Esophagus squamous epithelium (tissue), 5 donors: Measurements from ENCODE around the gene ADGRG7. TPM values are rescaled to one million over a fixed set of nuclear protein-coding genes. Genes with fewer than 3 reads are reported as not detected.

ENCODE experiments used
- DNase-seq: peaks from one replicate; lab custom pipeline; 2025; lab: John Stamatoyannopoulos, UW
- H3K27ac ChIP-seq, 4 donors: fragments of 200-600 bp; sonication (generic); one replicate each; pipeline ENCODE4 v1.5.1; 2016 to 2019; ENCODE audit warnings: mild to moderate bottlenecking in 1 of 4
- H3K27me3 ChIP-seq, 4 donors: fragments of 200-600 bp; sonication (generic); 1 replicate in 3 of 4; 2 replicates in 1 of 4; pipeline versions ENCODE4 v1.5.1 to v1.6.0; 2017 to 2021; ENCODE audit warnings: antibody characterized with exemption in 1 of 4
- H3K36me3 ChIP-seq, 3 donors: fragments of 200-600 bp; sonication (generic); one replicate each; pipeline ENCODE4 v1.5.1; 2016 to 2019
- H3K4me1 ChIP-seq, 3 donors: fragments of 200-600 bp; sonication (generic); one replicate each; pipeline ENCODE4 v1.5.1; 2017 to 2019
- H3K4me3 ChIP-seq, 4 donors: fragments of 200-600 bp; sonication (generic); 1 replicate in 3 of 4; 2 replicates in 1 of 4; pipeline ENCODE4 v1.5.1; 2016 to 2019; ENCODE audit warnings: mild to moderate bottlenecking in 2 of 4, moderate library complexity in 1 of 4
- H3K9me3 ChIP-seq, 3 donors: fragments of 200-600 bp; sonication (generic); one replicate each; pipeline ENCODE4 v1.5.1; 2016 to 2019
- CTCF ChIP-seq, 6 experiments: fragments of 450-650 bp in 4 of 6; fragments of 200-600 bp in 2 of 6; sonication (generic) in 2 of 6; IDR thresholded peaks; one replicate each; pipeline ENCODE4 v1.5.1; 2016 to 2019; ENCODE audit warnings: antibody characterized with exemption in 6 of 6, mild to moderate bottlenecking in 4 of 6, moderate library complexity in 4 of 6
- POLR2A ChIP-seq, 4 donors: fragments of 450-650 bp; IDR thresholded peaks; one replicate each; pipeline ENCODE4 v1.6.1; 2017; ENCODE audit warnings: antibody characterized with exemption in 4 of 4, mild to moderate bottlenecking in 4 of 4, moderate library complexity in 3 of 4
- WGBS, 2 donors: methylation state at CpG; one replicate each; pipeline ENCODE4 v1.1.5; 2018; 5-methylcytosine and 5-hydroxymethylcytosine counted together
- intact Hi-C: fragments of 100-400 bp; cut with DNase I; formaldehyde crosslinking; loops from one replicate; pipeline ENCODE4 v1.15.0; 2022
- total RNA-seq, 4 donors: library from RNA; depleted of rRNA; stranded (reverse); fragments of >200 nt; gene quantifications; one replicate each; pipeline ENCODE4 v1.1.0, GENCODE V29; 2016
- donor health status: DM: yes; HTN: yes; CAD: no.

The ADGRG7 gene
- total RNA-seq, 4 donors from 2014 or later, result not detected

GRCh38 chr3:100708989-100709841 lies 99.8 kb downstream of the ADGRG7 start, which contains the start of gene TFG:
TSS of gene TFG (plus strand) at chr3:100709494. CDS start at chr3:100713686, 4,192 bp downstream.
- intact Hi-C loops, result no loop called here
- Histone ChIP-seq H3K27me3 (peaks cover 0 to 5% (median 0%) of the 10 kb centered on the region in 4 donors), H3K27ac (peak within 1 kb of the TSS; percentile 94 to 99 (median 96)), H3K9me3 (no peaks in the 10 kb centered on the region), H3K36me3 (peaks cover 0 to 7% (median 0%) of the 10 kb centered on the region in 3 donors), H3K4me1 (peaks cover 9 to 40% (median 15%) of the 10 kb centered on the region in 3 donors), H3K4me3 (peak within 1 kb of the TSS; percentile 81 to 92 (median 82))
- 1% methylated on average over 24 to 26 of the region's 76 CpGs for WGBS, 2 donors
- TF ChIP-seq CTCF (IDR thresholded peaks at IDR 0.05) (peak in 1 of 6 experiments; percentile 29), POLR2A (IDR thresholded peaks at IDR 0.05) (peak in 3 of 4 donors; percentile 64 to 89 (median 66))
- peak; percentile 80 for DNase-seq

GRCh38 chr3:100709842-100710260 lies 100.5 kb downstream of the ADGRG7 start:
- Histone ChIP-seq H3K27ac (peak overlapping the region; percentile 94 to 99 (median 96)), H3K9me3 (no peaks in the 10 kb centered on the region), H3K4me3 (peak overlapping the region; percentile 81 to 92 (median 82)), H3K36me3 (peaks cover 0 to 13% (median 0%) of the 10 kb centered on the region in 3 donors), H3K4me1 (peaks cover 9 to 46% (median 15%) of the 10 kb centered on the region in 3 donors), H3K27me3 (peaks cover 0 to 5% (median 0%) of the 10 kb centered on the region in 4 donors)
- DNase-seq, result peak; percentile 2
- intact Hi-C loops, result no loop called here
- 1 to 2% methylated on average over 16 to 21 of the region's 23 CpGs for WGBS, 2 donors
- no peak for TF ChIP-seq POLR2A (IDR thresholded peaks at IDR 0.05)
- TF ChIP-seq CTCF (IDR thresholded peaks at IDR 0.05), result no peak

- Histone ChIP-seq H3K36me3 (peaks cover 0 to 19% (median 4%) of the 10 kb centered on the region in 3 donors), H3K4me3 (peak overlapping the region; percentile 81 to 92 (median 82)), H3K27ac (peak overlapping the region; percentile 94 to 99 (median 96)), H3K9me3 (no peaks in the 10 kb centered on the region), H3K4me1 (peaks cover 9 to 47% (median 15%) of the 10 kb centered on the region in 3 donors), H3K27me3 (peaks cover 0 to 2% (median 0%) of the 10 kb centered on the region in 4 donors)
- WGBS, 2 donors, result 7 to 14% methylated on average over 3 to 8 of the region's 8 CpGs
- intact Hi-C loops, result no loop called here
- peak in 2 of 6 experiments; percentile 34 to 50 for TF ChIP-seq CTCF (IDR thresholded peaks at IDR 0.05)
- no peak for TF ChIP-seq POLR2A (IDR thresholded peaks at IDR 0.05)
- no peak for DNase-seq
Measured at GRCh38 chr3:100710261-100710968, 101.0 kb downstream of the ADGRG7 start.

- TF ChIP-seq CTCF (IDR thresholded peaks at IDR 0.05), result no peak
- no peak for TF ChIP-seq POLR2A (IDR thresholded peaks at IDR 0.05)
- intact Hi-C loops, result no loop called here
- Histone ChIP-seq H3K36me3 (peaks cover 0 to 54% (median 6%) of the 10 kb centered on the region in 3 donors), H3K27ac (no peak overlapping the region), H3K4me1 (peaks cover 9 to 62% (median 15%) of the 10 kb centered on the region in 3 donors), H3K4me3 (no peak overlapping the region), H3K27me3 (no peaks in the 10 kb centered on the region), H3K9me3 (no peaks in the 10 kb centered on the region)
- DNase-seq, result no peak
Measured at GRCh38 chr3:100715176-100715575, 105.8 kb downstream of the ADGRG7 start.
